ENCODE measurements around the gene PPP1R8. TPM values are rescaled to one million over a fixed set of nuclear protein-coding genes. Genes with fewer than 3 reads are reported as not detected.

PPP1R8 gene
- total RNA-seq: 10 to 100 TPM; 15.1 to 32.9 (median 28.0) TPM

- in situ Hi-C loops (cut with MboI; ENCODE audit: low pct_ligation_motif_present in 1 of 4, low pct_unique_long_range_greater_than_20kb in 1 of 4, low sequenced_read_pairs in 3 of 4): no loop called here
- Histone ChIP-seq H3K4me3 (peak within 1 kb of the TSS; percentile 58 to 99 (median 82)), H3K27ac (peak within 1 kb of the TSS; percentile 89 to 96 (median 92)), H3K27me3 (no peaks in the 10 kb centered on the region), H3K4me1 (peaks cover 7 to 20% (median 12%) of the 10 kb centered on the region in 4 donors), H3K9me3 (no peaks in the 10 kb centered on the region), H3K36me3 (peaks cover 0 to 29% (median 8%) of the 10 kb centered on the region in 4 donors)
- peak; percentile 94 for DNase-seq
- TF ChIP-seq CTCF (IDR thresholded peaks at IDR 0.05) (no peak), POLR2AphosphoS5 (IDR thresholded peaks at IDR 0.05) (peak; percentile 92 to 96 (median 92)), EP300 (IDR thresholded peaks at IDR 0.05; ENCODE audit: low read depth) (no peak), POLR2A (IDR thresholded peaks at IDR 0.05) (peak; percentile 84)
- 0% methylated on average over 4 to 48 of the region's 60 CpGs for WGBS, 2 donors (ENCODE audit: low coverage in 1 of 2)
- intact Hi-C loops (cut with DNase I; ENCODE audit: low total_unique reads): no loop called here
Observed at GRCh38 chr1:27830621-27831440, at the start of gene PPP1R8. Gene PPP1R8 (plus strand): TSS chr1:27830782. CDS start chr1:27830836, 54 bp downstream.

- no peak overlapping the region for H3K27ac ChIP-seq
- in situ Hi-C loops (cut with MboI; ENCODE audit: low pct_ligation_motif_present in 1 of 4, low pct_unique_long_range_greater_than_20kb in 1 of 4, low sequenced_read_pairs in 3 of 4): no loop called here
- WGBS, 2 donors (ENCODE audit: low coverage in 1 of 2): 92 to 95% methylated on average over 3 of the region's 3 CpGs
Observed at GRCh38 chr1:27782950-27783349, 47.6 kb upstream of the PPP1R8 start.

GRCh38 chr1:27784700-27785099 lies 45.9 kb upstream of the PPP1R8 start:
- TF ChIP-seq EP300 (IDR thresholded peaks at IDR 0.05; ENCODE audit: low read depth) (no peak), POLR2A (IDR thresholded peaks at IDR 0.05) (no peak), CTCF (IDR thresholded peaks at IDR 0.05) (no peak), POLR2AphosphoS5 (IDR thresholded peaks at IDR 0.05) (no peak)
- no peak for DNase-seq
- 83 to 94% methylated on average over 1 of the region's 1 CpG for WGBS, 2 donors (ENCODE audit: low coverage in 1 of 2)
- Histone ChIP-seq H3K27me3 (no peaks in the 10 kb centered on the region), H3K4me3 (no peak overlapping the region), H3K36me3 (peaks cover 0 to under 1% (median 0%) of the 10 kb centered on the region in 4 donors), H3K27ac (no peak overlapping the region), H3K9me3 (no peaks in the 10 kb centered on the region), H3K4me1 (peaks cover 0 to 54% (median 18%) of the 10 kb centered on the region in 4 donors)
- in situ Hi-C loops (cut with MboI; ENCODE audit: low pct_ligation_motif_present in 1 of 4, low pct_unique_long_range_greater_than_20kb in 1 of 4, low sequenced_read_pairs in 3 of 4): no loop called here
- intact Hi-C loops (cut with DNase I; ENCODE audit: low total_unique reads): no loop called here

More at GRCh38 chr1:27782950-27783349, 47.6 kb upstream of the PPP1R8 start:
- Histone ChIP-seq H3K27me3 (no peaks in the 10 kb centered on the region), H3K4me3 (no peak overlapping the region), H3K4me1 (peaks cover 0 to 56% (median 19%) of the 10 kb centered on the region in 4 donors), H3K36me3 (no peaks in the 10 kb centered on the region), H3K9me3 (no peaks in the 10 kb centered on the region)
- DNase-seq: no peak
- TF ChIP-seq CTCF (IDR thresholded peaks at IDR 0.05): no peak
- no peak for TF ChIP-seq EP300 (IDR thresholded peaks at IDR 0.05; ENCODE audit: low read depth)
- no peak for TF ChIP-seq POLR2AphosphoS5 (IDR thresholded peaks at IDR 0.05)
- no peak for TF ChIP-seq POLR2A (IDR thresholded peaks at IDR 0.05)
- intact Hi-C loops (cut with DNase I; ENCODE audit: low total_unique reads): no loop called here

- TF ChIP-seq CTCF (IDR thresholded peaks at IDR 0.05) (no peak), POLR2A (IDR thresholded peaks at IDR 0.05) (no peak), EP300 (IDR thresholded peaks at IDR 0.05; ENCODE audit: low read depth) (no peak), POLR2AphosphoS5 (IDR thresholded peaks at IDR 0.05) (no peak)
- Histone ChIP-seq H3K36me3 (peaks cover 0 to 11% (median 2%) of the 10 kb centered on the region in 4 donors), H3K4me3 (no peak overlapping the region), H3K27ac (peak overlapping the region; percentile 22 to 72 (median 59)), H3K27me3 (no peaks in the 10 kb centered on the region), H3K9me3 (no peaks in the 10 kb centered on the region), H3K4me1 (peaks cover 0 to 52% (median 19%) of the 10 kb centered on the region in 4 donors)
- intact Hi-C loops (cut with DNase I; ENCODE audit: low total_unique reads): no loop called here
- in situ Hi-C loops (cut with MboI; ENCODE audit: low pct_ligation_motif_present in 1 of 4, low pct_unique_long_range_greater_than_20kb in 1 of 4, low sequenced_read_pairs in 3 of 4): no loop called here
- no peak for DNase-seq
Observed at GRCh38 chr1:27785781-27786455, 44.7 kb upstream of the PPP1R8 start.
